CD4-positive, CD25-positive, alpha-beta regulatory T cell (primary cell): ENCODE results near the gene DNAJB8. TPM values are rescaled to one million over a fixed set of nuclear protein-coding genes. Genes with fewer than 3 reads are reported as not detected.

ENCODE experiments used
- ATAC-seq, 2 donors: fragments of 150-1000 bp; cut with Tn5 transposase; one replicate each; pipeline ENCODE4 v1.10.0; 2021; ENCODE audit warnings: low read depth in 2 of 2, moderate number of reproducible peaks in 2 of 2, moderate library complexity in 1 of 2
- DNase-seq, 3 donors: peaks; one replicate each; pipeline versions ENCODE4 v3.0.0 to v3.0.0-alpha.2; 2012 to 2022; ENCODE audit warnings: mixed read lengths in 1 of 3
- H3K27ac ChIP-seq: one replicate; pipeline ENCODE4 v1.7.0; 2013; ENCODE audit warnings: mild to moderate bottlenecking, low read length; ENCODE audit not compliant: insufficient read depth, poor library complexity, severe bottlenecking
- H3K27me3 ChIP-seq: one replicate; pipeline ENCODE4 v1.7.0; 2013; ENCODE audit warnings: low read length; ENCODE audit not compliant: control insufficient read depth, insufficient read depth
- H3K36me3 ChIP-seq: one replicate; pipeline ENCODE4 v1.7.0; 2013; ENCODE audit warnings: mild to moderate bottlenecking, low read length, moderate library complexity; ENCODE audit not compliant: control insufficient read depth, insufficient read depth
- H3K4me1 ChIP-seq: 2 replicates; pipeline ENCODE4 v1.7.0; 2013; ENCODE audit warnings: mild to moderate bottlenecking, low read length; ENCODE audit not compliant: insufficient read depth, control insufficient read depth, poor library complexity, severe bottlenecking
- H3K4me3 ChIP-seq: one replicate; pipeline ENCODE4 v1.7.0; 2013; ENCODE audit warnings: low read depth, mild to moderate bottlenecking, low read length, moderate library complexity
- H3K9me3 ChIP-seq, 2 experiments: 1 replicate in 1 of 2; 2 replicates in 1 of 2; pipeline ENCODE4 v1.7.0; 2013; ENCODE audit warnings: low read length in 2 of 2, mild to moderate bottlenecking in 1 of 2, moderate library complexity in 1 of 2; ENCODE audit not compliant: control insufficient read depth in 2 of 2
- H3K27ac Mint-ChIP-seq, 3 donors: one replicate each; pipeline ENCODE4 v1.8.0; 2020 to 2022; ENCODE audit warnings: mild to moderate bottlenecking in 3 of 3, mixed read lengths in 3 of 3, moderate library complexity in 2 of 3
- H3K27me3 Mint-ChIP-seq: one replicate; pipeline ENCODE4 v1.8.0; 2022; ENCODE audit warnings: mild to moderate bottlenecking, mixed read lengths
- H3K36me3 Mint-ChIP-seq: one replicate; pipeline ENCODE4 v1.8.0; 2020; ENCODE audit warnings: mixed read lengths
- H3K4me1 Mint-ChIP-seq, 4 donors: one replicate each; pipeline ENCODE4 v1.8.0; 2020 to 2022; ENCODE audit warnings: mixed read lengths in 4 of 4, mild to moderate bottlenecking in 1 of 4
- H3K4me3 Mint-ChIP-seq, 4 donors: one replicate each; pipeline ENCODE4 v1.8.0; 2020 to 2022; ENCODE audit warnings: mild to moderate bottlenecking in 4 of 4, mixed read lengths in 4 of 4, moderate library complexity in 3 of 4
- H3K9me3 Mint-ChIP-seq, 7 donors: one replicate each; pipeline ENCODE4 v1.8.0; 2020 to 2022; ENCODE audit warnings: mixed read lengths in 7 of 7, mild to moderate bottlenecking in 3 of 7, moderate library complexity in 2 of 7
- polyA plus RNA-seq, 4 donors: library from polyadenylated mRNA; unstranded; fragments of 300-500 nt; fragmentation: Illumina TruSeq; gene quantifications; one replicate each; pipeline ENCODE4 v1.2.3, GENCODE V29; 2021
- total RNA-seq: library from RNA; stranded (reverse); gene quantifications from one replicate; pipeline ENCODE4 v1.2.3, GENCODE V29; 2022

Gene DNAJB8
- total and polyA plus RNA-seq, 5 donors from 2014 or later: not detected

GRCh38 chr3:128430301-128430700 lies 36.4 kb downstream of the DNAJB8 start:
- Mint-ChIP-seq H3K36me3 (peaks cover 3% of the 10 kb centered on the region), H3K27ac (no peak overlapping the region), H3K4me1 (peaks cover 0 to 13% (median 2%) of the 10 kb centered on the region in 4 donors), H3K27me3 (peaks cover 50% of the 10 kb centered on the region), H3K4me3 (no peak overlapping the region), H3K9me3 (peaks cover 0 to 3% (median 0%) of the 10 kb centered on the region in 7 donors)
- peaks cover 8% of the 10 kb centered on the region for H3K4me1 ChIP-seq
- ATAC-seq (no peak), DNase-seq (no peak)
- H3K27ac ChIP-seq: no peak overlapping the region
- H3K36me3 ChIP-seq: no peaks in the 10 kb centered on the region
- H3K9me3 ChIP-seq: no peaks in the 10 kb centered on the region
- H3K27me3 ChIP-seq: peaks cover 8% of the 10 kb centered on the region
- H3K4me3 ChIP-seq: no peak overlapping the region

- ATAC-seq: no peak
- H3K9me3 Mint-ChIP-seq: peaks cover 0 to 3% (median 0%) of the 10 kb centered on the region in 7 donors
- H3K27me3 Mint-ChIP-seq: peaks cover 45% of the 10 kb centered on the region
- no peak for DNase-seq
- peaks cover 8% of the 10 kb centered on the region for H3K4me1 ChIP-seq
- H3K27ac ChIP-seq: no peak overlapping the region
- no peaks in the 10 kb centered on the region for H3K9me3 ChIP-seq
- peaks cover 0 to 13% (median 2%) of the 10 kb centered on the region in 4 donors for H3K4me1 Mint-ChIP-seq
- H3K27me3 ChIP-seq: peaks cover 8% of the 10 kb centered on the region
- no peak overlapping the region for H3K27ac Mint-ChIP-seq
- no peak overlapping the region for H3K4me3 ChIP-seq
- H3K36me3 Mint-ChIP-seq: peaks cover 3% of the 10 kb centered on the region
- no peak overlapping the region for H3K4me3 Mint-ChIP-seq
- no peaks in the 10 kb centered on the region for H3K36me3 ChIP-seq
These were observed 36.9 kb downstream of the DNAJB8 start for GRCh38 chr3:128429751-128430150.

- no peak overlapping the region for H3K27ac Mint-ChIP-seq
- DNase-seq: no peak
- no peak overlapping the region for H3K4me3 Mint-ChIP-seq
- no peaks in the 10 kb centered on the region for H3K9me3 ChIP-seq
- peaks cover 3% of the 10 kb centered on the region for H3K36me3 Mint-ChIP-seq
- H3K27me3 Mint-ChIP-seq: peaks cover 44% of the 10 kb centered on the region
- no peak for ATAC-seq
- peaks cover 0 to 3% (median 0%) of the 10 kb centered on the region in 7 donors for H3K9me3 Mint-ChIP-seq
- H3K4me3 ChIP-seq: no peak overlapping the region
- H3K36me3 ChIP-seq: no peaks in the 10 kb centered on the region
- peaks cover 0 to 13% (median 2%) of the 10 kb centered on the region in 4 donors for H3K4me1 Mint-ChIP-seq
- H3K27ac ChIP-seq: no peak overlapping the region
- H3K4me1 ChIP-seq: peaks cover 8% of the 10 kb centered on the region
- H3K27me3 ChIP-seq: peaks cover 8% of the 10 kb centered on the region
These were observed 37.4 kb downstream of the DNAJB8 start for GRCh38 chr3:128429275-128429674.

GRCh38 chr3:128427872-128428822 lies 38.5 kb downstream of the DNAJB8 start:
- peaks cover 5% of the 10 kb centered on the region for H3K27me3 ChIP-seq
- H3K9me3 ChIP-seq: no peaks in the 10 kb centered on the region
- no peak overlapping the region for H3K27ac Mint-ChIP-seq
- peaks cover 3% of the 10 kb centered on the region for H3K36me3 Mint-ChIP-seq
- no peak for ATAC-seq
- H3K4me3 Mint-ChIP-seq: no peak overlapping the region
- peaks cover 41% of the 10 kb centered on the region for H3K27me3 Mint-ChIP-seq
- peaks cover 0 to 10% (median 2%) of the 10 kb centered on the region in 4 donors for H3K4me1 Mint-ChIP-seq
- no peak for DNase-seq
- no peaks in the 10 kb centered on the region for H3K36me3 ChIP-seq
- peaks cover 8% of the 10 kb centered on the region for H3K4me1 ChIP-seq
- no peak overlapping the region for H3K4me3 ChIP-seq
- H3K9me3 Mint-ChIP-seq: peaks cover 0 to 3% (median 0%) of the 10 kb centered on the region in 7 donors
- H3K27ac ChIP-seq: no peak overlapping the region

- H3K4me1 Mint-ChIP-seq: peaks cover 0 to 8% (median 2%) of the 10 kb centered on the region in 4 donors
- peaks cover 38% of the 10 kb centered on the region for H3K27me3 Mint-ChIP-seq
- H3K27me3 ChIP-seq: peaks cover 5% of the 10 kb centered on the region
These were observed 39.4 kb downstream of the DNAJB8 start for GRCh38 chr3:128427175-128427857.

GRCh38 chr3:128426128-128426921 lies 40.4 kb downstream of the DNAJB8 start:
- Mint-ChIP-seq H3K4me1 (peaks cover 0 to 4% (median 0%) of the 10 kb centered on the region in 4 donors), H3K27me3 (peaks cover 30% of the 10 kb centered on the region), H3K27ac (no peak overlapping the region), H3K36me3 (peaks cover 3% of the 10 kb centered on the region), H3K9me3 (no peaks in the 10 kb centered on the region), H3K4me3 (no peak overlapping the region)
- Histone ChIP-seq H3K9me3 (no peaks in the 10 kb centered on the region), H3K4me3 (no peak overlapping the region), H3K27ac (no peak overlapping the region), H3K36me3 (no peaks in the 10 kb centered on the region), H3K27me3 (no peaks in the 10 kb centered on the region), H3K4me1 (peaks cover 8% of the 10 kb centered on the region)
- DNase-seq: peak; percentile 22 to 58 (median 23)
- peak; percentile 75 to 78 for ATAC-seq

More at GRCh38 chr3:128427175-128427857, 39.4 kb downstream of the DNAJB8 start:
- no peak for DNase-seq
- Histone ChIP-seq H3K27ac (no peak overlapping the region), H3K4me3 (no peak overlapping the region), H3K36me3 (no peaks in the 10 kb centered on the region), H3K4me1 (peaks cover 8% of the 10 kb centered on the region), H3K9me3 (no peaks in the 10 kb centered on the region)
- peaks cover 0 to 3% (median 0%) of the 10 kb centered on the region in 7 donors for H3K9me3 Mint-ChIP-seq
- H3K27ac Mint-ChIP-seq: no peak overlapping the region
- no peak overlapping the region for H3K4me3 Mint-ChIP-seq
- H3K36me3 Mint-ChIP-seq: peaks cover 3% of the 10 kb centered on the region
- no peak for ATAC-seq

GRCh38 chr3:128425846-128426127 lies 40.9 kb downstream of the DNAJB8 start:
- Mint-ChIP-seq H3K27me3 (peaks cover 30% of the 10 kb centered on the region), H3K9me3 (no peaks in the 10 kb centered on the region), H3K36me3 (peaks cover 3% of the 10 kb centered on the region), H3K4me3 (no peak overlapping the region), H3K27ac (no peak overlapping the region), H3K4me1 (peaks cover 0 to 3% (median 0%) of the 10 kb centered on the region in 4 donors)
- ATAC-seq (no peak), DNase-seq (no peak)
- no peaks in the 10 kb centered on the region for H3K27me3 ChIP-seq
- no peak overlapping the region for H3K27ac ChIP-seq
- no peak overlapping the region for H3K4me3 ChIP-seq
- H3K4me1 ChIP-seq: peaks cover 8% of the 10 kb centered on the region
- no peaks in the 10 kb centered on the region for H3K36me3 ChIP-seq
- no peaks in the 10 kb centered on the region for H3K9me3 ChIP-seq
